H1 (cell line): ENCODE data around the gene TNIP3. TPM values are rescaled to one million over a fixed set of nuclear protein-coding genes. Genes with fewer than 3 reads are reported as not detected.

Source experiments
- CTCF ChIA-PET: fragments of 300-600 bp; sonication (Branson Sonifier 250); formaldehyde crosslinking; loops from one replicate; lab custom pipeline; 2021; ENCODE audit not compliant: partially characterized antibody; lab: Charles Lee
- POLR2A ChIA-PET: fragments of 300-600 bp; sonication (Branson Sonifier 250); formaldehyde crosslinking; loops from one replicate; lab custom pipeline; 2021; ENCODE audit warnings: inconsistent platforms; ENCODE audit not compliant: partially characterized antibody; lab: Charles Lee
- DNase-seq, 2 experiments: peaks; one replicate each; pipeline versions ENCODE4 v3.0.0 to v3.0.0-alpha.2; 2010 to 2022; ENCODE audit warnings: low spot score in 2 of 2, low read depth in 1 of 2, mixed read lengths in 1 of 2
- FAIRE-seq: peaks from 2 replicates; lab custom pipeline; 2011; peaks lifted over from hg19 to GRCh38; lab: Jason Lieb, UNC
- H2AFZ ChIP-seq: 2 replicates; pipeline ENCODE4 v1.8.1; 2012; ENCODE audit warnings: low read length, inconsistent platforms
- H2AK5ac ChIP-seq: 2 replicates; pipeline ENCODE4 v1.6.1; 2013; ENCODE audit warnings: low read depth, low read length
- H2BK120ac ChIP-seq: replicated peaks from 2 replicates; pipeline ENCODE3; 2013; ENCODE audit warnings: low read depth, low read length, inconsistent platforms
- H2BK12ac ChIP-seq: 2 replicates; pipeline ENCODE4 v1.6.1; 2013; ENCODE audit warnings: low read depth, low read length
- H2BK15ac ChIP-seq: 2 replicates; pipeline ENCODE4 v1.6.1; 2013; ENCODE audit warnings: low read length
- H2BK20ac ChIP-seq: 2 replicates; pipeline ENCODE4 v1.6.1; 2013; ENCODE audit warnings: low read length
- H2BK5ac ChIP-seq: 2 replicates; pipeline ENCODE4 v1.6.1; 2013; ENCODE audit warnings: low read depth, low read length
- H3K14ac ChIP-seq: 2 replicates; pipeline ENCODE4 v1.6.1; 2013; ENCODE audit warnings: inconsistent platforms; ENCODE audit not compliant: insufficient read length
- H3K18ac ChIP-seq: 2 replicates; pipeline ENCODE4 v1.6.1; 2013; ENCODE audit warnings: low read length; ENCODE audit errors: extremely low read depth
- H3K23ac ChIP-seq: 2 replicates; pipeline ENCODE4 v1.6.1; 2013; ENCODE audit warnings: inconsistent platforms; ENCODE audit not compliant: insufficient read length
- H3K23me2 ChIP-seq: 2 replicates; pipeline ENCODE4 v1.6.1; 2013; ENCODE audit warnings: low read depth, low read length
- H3K27ac ChIP-seq: 2 replicates; pipeline ENCODE4 v1.6.1; 2011; ENCODE audit warnings: low read depth, low read length, inconsistent platforms
- H3K27me3 ChIP-seq, 4 experiments: replicated peaks in 1 of 4; 1 replicate in 1 of 4; 2 replicates in 3 of 4; pipeline versions ENCODE4 v1.6.1 to v1.8.1; 2011 to 2013; ENCODE audit warnings: low read length in 3 of 4, mild to moderate bottlenecking in 3 of 4, inconsistent platforms in 2 of 4, mixed read lengths in 2 of 4, moderate library complexity in 1 of 4; ENCODE audit not compliant: control insufficient read depth in 3 of 4, insufficient read depth in 3 of 4; ENCODE audit errors: extremely low read depth in 1 of 4
- H3K36me3 ChIP-seq, 4 experiments: 2 replicates each; pipeline versions ENCODE4 v1.6.1 to v1.8.1; 2011 to 2013; ENCODE audit warnings: mild to moderate bottlenecking in 4 of 4, low read length in 3 of 4, moderate library complexity in 2 of 4, control low read depth in 1 of 4, inconsistent platforms in 1 of 4; ENCODE audit not compliant: insufficient read depth in 4 of 4, control insufficient read depth in 2 of 4
- H3K4ac ChIP-seq: replicated peaks from 2 replicates; pipeline ENCODE3; 2013; ENCODE audit warnings: low read length, low read depth, mixed read lengths, inconsistent platforms; ENCODE audit not compliant: insufficient read length
- H3K4me1 ChIP-seq, 4 experiments: replicated peaks in 1 of 4; 1 replicate in 1 of 4; 2 replicates in 3 of 4; pipeline versions ENCODE4 v1.6.1 to v1.8.1; 2011 to 2013; ENCODE audit warnings: low read length in 3 of 4, inconsistent platforms in 2 of 4, mixed read lengths in 1 of 4; ENCODE audit not compliant: insufficient read depth in 4 of 4, control insufficient read depth in 3 of 4
- H3K4me2 ChIP-seq, 2 experiments: 2 replicates each; pipeline versions ENCODE4 v1.6.1 to v1.8.1; 2011 to 2013; ENCODE audit warnings: low read depth in 2 of 2, low read length in 2 of 2, control low read depth in 1 of 2, inconsistent platforms in 1 of 2, mild to moderate bottlenecking in 1 of 2; ENCODE audit not compliant: insufficient read depth in 1 of 2
- H3K4me3 ChIP-seq, 4 experiments: fragments of 200-600, 300-600 bp in 1 of 4; sonication (generic), shearing (Covaris generic), sonication (Bioruptor Twin) in 1 of 4; 2 replicates each; pipeline versions ENCODE4 v1.5.1 to v1.8.1; 2011 to 2016; ENCODE audit warnings: low read length in 4 of 4, low read depth in 3 of 4, control low read depth in 2 of 4, inconsistent platforms in 2 of 4, mild to moderate bottlenecking in 2 of 4, mixed read lengths in 1 of 4, moderate library complexity in 1 of 4; ENCODE audit not compliant: insufficient read depth in 2 of 4; ENCODE audit errors: extremely low read depth in 1 of 4
- H3K56ac ChIP-seq: replicated peaks from 2 replicates; pipeline ENCODE3; 2013; ENCODE audit warnings: low read depth, mild to moderate bottlenecking, mixed read lengths, low read length, inconsistent platforms; ENCODE audit not compliant: insufficient read length
- H3K79me1 ChIP-seq: 2 replicates; pipeline ENCODE4 v1.6.1; 2013; ENCODE audit warnings: low read depth, low read length, control low read depth
- H3K79me2 ChIP-seq, 2 experiments: 2 replicates each; pipeline versions ENCODE4 v1.6.1 to v1.8.1; 2012 to 2013; ENCODE audit warnings: low read length in 2 of 2, mild to moderate bottlenecking in 2 of 2, inconsistent platforms in 1 of 2; ENCODE audit not compliant: insufficient read depth in 2 of 2, control insufficient read depth in 1 of 2
- H3K9ac ChIP-seq, 4 experiments: replicated peaks in 1 of 4; 1 replicate in 1 of 4; 2 replicates in 3 of 4; pipeline versions ENCODE4 v1.6.1 to v1.8.1; 2011 to 2013; ENCODE audit warnings: low read depth in 3 of 4, low read length in 3 of 4, control low read depth in 2 of 4, mild to moderate bottlenecking in 2 of 4, moderate library complexity in 2 of 4, inconsistent platforms in 1 of 4; ENCODE audit errors: extremely low read depth in 1 of 4
- H3K9me3 ChIP-seq, 2 experiments: 2 replicates each; pipeline versions ENCODE4 v1.6.1 to v1.8.1; 2012 to 2013; ENCODE audit warnings: mild to moderate bottlenecking in 2 of 2, moderate library complexity in 2 of 2, control low read depth in 1 of 2, inconsistent platforms in 1 of 2, low read depth in 1 of 2, low read length in 1 of 2, mixed read lengths in 1 of 2; ENCODE audit not compliant: insufficient read depth in 2 of 2
- H4K20me1 ChIP-seq, 2 experiments: replicated peaks in 1 of 2; 2 replicates each; pipeline versions ENCODE3 to v1.8.1; 2011 to 2013; ENCODE audit warnings: inconsistent platforms in 2 of 2, low read length in 2 of 2, mild to moderate bottlenecking in 1 of 2; ENCODE audit not compliant: insufficient read depth in 2 of 2, control insufficient read depth in 1 of 2
- H4K5ac ChIP-seq: 2 replicates; pipeline ENCODE4 v1.6.1; 2013; ENCODE audit warnings: low read length, low read depth, mixed read lengths, inconsistent platforms; ENCODE audit not compliant: insufficient read length
- H4K8ac ChIP-seq: 2 replicates; pipeline ENCODE4 v1.8.0; 2013; ENCODE audit warnings: mild to moderate bottlenecking, moderate library complexity, low read length, inconsistent platforms; ENCODE audit not compliant: insufficient read depth; ENCODE audit errors: extremely low read depth
- H4K91ac ChIP-seq: replicated peaks from 2 replicates; pipeline ENCODE3; 2013; ENCODE audit warnings: low read length, mixed read lengths, inconsistent platforms; ENCODE audit not compliant: insufficient read length
- ATF2 ChIP-seq: IDR thresholded peaks from 2 replicates; pipeline ENCODE4 v1.6.1; 2012; ENCODE audit warnings: low read length, inconsistent platforms
- BCL11A ChIP-seq, 2 experiments: IDR thresholded peaks; one replicate each; pipeline ENCODE4 v1.6.1; 2011; ENCODE audit warnings: low read depth in 2 of 2, low read length in 2 of 2, mild to moderate bottlenecking in 2 of 2
- MAFK ChIP-seq: IDR thresholded peaks from 2 replicates; pipeline ENCODE4 v1.6.1; 2012; ENCODE audit warnings: low read depth, mild to moderate bottlenecking, improper control_type of control experiment, low read length
- SUZ12 ChIP-seq: fragments of 200-600 bp; sonication (generic); IDR thresholded peaks from 2 replicates; pipeline ENCODE4 v1.6.1; 2012; ENCODE audit warnings: mild to moderate bottlenecking, inconsistent platforms, low read length, moderate library complexity, mixed read lengths
- USF2 ChIP-seq: IDR thresholded peaks from 2 replicates; pipeline ENCODE4 v1.6.1; 2011; ENCODE audit warnings: low read length, improper control_type of control experiment
- WGBS, 2 experiments: shearing (Covaris generic) in 1 of 2; methylation state at CpG; one replicate each; pipeline versions ENCODE4 v1.1.6 to v1.1.7; 2013 to 2015; ENCODE audit warnings: low lambda C conversion rate in 2 of 2, mixed read lengths in 2 of 2, inconsistent platforms in 1 of 2, low coverage in 1 of 2, missing lambda C conversion rate in 1 of 2; ENCODE audit not compliant: insufficient replicate concordance in 2 of 2, insufficient coverage in 1 of 2, insufficient read length in 1 of 2; ENCODE audit errors: extremely low coverage in 1 of 2, missing lambda C conversion rate in 1 of 2; 5-methylcytosine and 5-hydroxymethylcytosine counted together
- polyA plus RNA-seq, 7 experiments: library from polyadenylated mRNA; depleted of rRNA in 3 of 7; stranded (reverse) in 5 of 7; unstranded in 2 of 7; fragments of >200 nt in 5 of 7; fragments of 200-250 nt in 2 of 7; gene quantifications; 1 replicate in 5 of 7; 2 replicates in 1 of 7; 4 replicates in 1 of 7; pipeline versions ENCODE4 v1.2.1 to v1.2.3, GENCODE V29; 2011 to 2013; ENCODE audit warnings: missing spikeins in 2 of 7, mixed read lengths in 2 of 7
- total RNA-seq: library from RNA; stranded (reverse); fragmentation: NEBNext Ultra II Directional; extraction: Animal tissue kit (Norgen Biotek cat#: 25700); gene quantifications from 2 replicates; pipeline ENCODE4 v1.2.1, GENCODE V29; 2021

Gene TNIP3
- total and polyA plus RNA-seq, 2 of the 8 experiments (the other 6 are each of a cell fraction or from before 2014, with no cell fraction given): not detected

- Histone ChIP-seq H3K4me3 (no peak overlapping the region), H3K4me1 (no peaks in the 10 kb centered on the region), H3K23me2 (no peaks in the 10 kb centered on the region), H3K9me3 (no peaks in the 10 kb centered on the region), H3K56ac (no peak overlapping the region), H2BK20ac (no peak overlapping the region), H3K27ac (no peak overlapping the region), H3K36me3 (no peaks in the 10 kb centered on the region), H3K27me3 (no peaks in the 10 kb centered on the region), H2BK12ac (no peak overlapping the region), H3K79me2 (no peaks in the 10 kb centered on the region), H3K14ac (no peak overlapping the region), H4K8ac (no peak overlapping the region), H4K91ac (no peak overlapping the region), H4K20me1 (no peaks in the 10 kb centered on the region), H2BK120ac (no peak overlapping the region), H2BK15ac (no peak overlapping the region), H3K9ac (no peak overlapping the region), H3K4me2 (no peak overlapping the region), H3K23ac (no peak overlapping the region), H3K4ac (no peak overlapping the region), H4K5ac (no peak overlapping the region), H3K79me1 (no peaks in the 10 kb centered on the region), H2BK5ac (no peak overlapping the region), H2AFZ (no peak overlapping the region), H2AK5ac (no peak overlapping the region), H3K18ac (no peak overlapping the region)
- FAIRE-seq: no peak
- 63% methylated on average over 2 of the region's 2 CpGs; no CpG with 5 or more reads in 1 of the 2 experiments for WGBS, 2 experiments
- ChIA-PET CTCF (no interaction called here), POLR2A (no interaction called here)
- no peak for TF ChIP-seq MAFK
- TF ChIP-seq USF2: no peak
- no peak for TF ChIP-seq SUZ12
- TF ChIP-seq ATF2: no peak
- no peak for TF ChIP-seq BCL11A (IDR thresholded peaks at IDR 0.05; ENCODE audit: low read depth in 2 of 2, low read length in 2 of 2)
- DNase-seq: no peak
Measured at GRCh38 chr4:121098266-121098665, 65.9 kb downstream of the TNIP3 start.
